H9 (cell line): Measurements from ENCODE around the gene ZNF691. TPM values are rescaled to one million over a fixed set of nuclear protein-coding genes. Genes with fewer than 3 reads are reported as not detected.

ENCODE experiments used
- DNase-seq: peaks from one replicate; pipeline ENCODE4 v3.0.0-alpha.2; 2017
- H2AFZ ChIP-seq: one replicate; pipeline ENCODE4 v1.6.1; 2013; ENCODE audit warnings: mild to moderate bottlenecking, low read length, control low read depth, moderate library complexity
- H2AK5ac ChIP-seq: 2 replicates; pipeline ENCODE4 v1.6.1; 2013; ENCODE audit warnings: low read length, control low read depth, mixed read lengths; ENCODE audit not compliant: insufficient read length
- H2BK120ac ChIP-seq: one replicate; pipeline ENCODE4 v1.6.1; 2013; ENCODE audit warnings: low read depth, mild to moderate bottlenecking, low read length, control low read depth, inconsistent platforms; ENCODE audit not compliant: poor library complexity, severe bottlenecking
- H2BK12ac ChIP-seq: 2 replicates; pipeline ENCODE4 v1.6.1; 2013; ENCODE audit warnings: low read length, control low read depth, mixed read lengths, low read depth; ENCODE audit not compliant: insufficient read length
- H2BK15ac ChIP-seq: 2 replicates; pipeline ENCODE4 v1.6.1; 2013; ENCODE audit warnings: low read depth, low read length, control low read depth
- H2BK20ac ChIP-seq: one replicate; pipeline ENCODE4 v1.6.1; 2013; ENCODE audit warnings: low read depth, mild to moderate bottlenecking, low read length, control low read depth, inconsistent platforms; ENCODE audit not compliant: poor library complexity, severe bottlenecking
- H2BK5ac ChIP-seq: 2 replicates; pipeline ENCODE4 v1.6.1; 2013; ENCODE audit warnings: low read length, control low read depth, mixed read lengths; ENCODE audit not compliant: insufficient read length
- H3K14ac ChIP-seq: 2 replicates; pipeline ENCODE4 v1.6.1; 2013; ENCODE audit warnings: low read length, control low read depth; ENCODE audit not compliant: insufficient read depth
- H3K18ac ChIP-seq: 2 replicates; pipeline ENCODE4 v1.6.1; 2013; ENCODE audit warnings: low read depth, mild to moderate bottlenecking, mixed read lengths, low read length, control low read depth; ENCODE audit not compliant: insufficient read length
- H3K23ac ChIP-seq: 2 replicates; pipeline ENCODE4 v1.6.1; 2013; ENCODE audit warnings: low read length, control low read depth, mixed read lengths, low read depth; ENCODE audit not compliant: insufficient read length
- H3K23me2 ChIP-seq: 2 replicates; pipeline ENCODE4 v1.6.1; 2013; ENCODE audit warnings: low read depth, mild to moderate bottlenecking, mixed read lengths, low read length, control low read depth; ENCODE audit not compliant: insufficient read length, poor library complexity, severe bottlenecking
- H3K27ac ChIP-seq: 2 replicates; pipeline ENCODE4 v1.5.1; 2013; ENCODE audit warnings: low read length, control low read depth, mixed read lengths, low read depth; ENCODE audit not compliant: insufficient read length
- H3K27me3 ChIP-seq: 2 replicates; pipeline ENCODE4 v1.6.1; 2013; ENCODE audit warnings: low read length, control low read depth, inconsistent platforms; ENCODE audit not compliant: insufficient read depth
- H3K4ac ChIP-seq: 2 replicates; pipeline ENCODE4 v1.6.1; 2013; ENCODE audit warnings: low read depth, mild to moderate bottlenecking, control low read depth, inconsistent platforms, low read length, moderate library complexity
- H3K4me1 ChIP-seq: 2 replicates; pipeline ENCODE4 v1.6.1; 2013; ENCODE audit warnings: low read length, control low read depth, inconsistent platforms; ENCODE audit not compliant: insufficient read depth
- H3K4me2 ChIP-seq: 2 replicates; pipeline ENCODE4 v1.6.1; 2013; ENCODE audit warnings: low read length, control low read depth, mixed read lengths; ENCODE audit not compliant: insufficient read length, insufficient read depth
- H3K56ac ChIP-seq: 2 replicates; pipeline ENCODE4 v1.6.1; 2013; ENCODE audit warnings: low read depth, mild to moderate bottlenecking, mixed read lengths, low read length, control low read depth; ENCODE audit not compliant: insufficient read length
- H3K79me1 ChIP-seq: 2 replicates; pipeline ENCODE4 v1.6.1; 2013; ENCODE audit warnings: low read depth, mild to moderate bottlenecking, moderate library complexity, low read length, control low read depth, inconsistent platforms; ENCODE audit not compliant: insufficient read depth, poor library complexity, severe bottlenecking
- H3K79me2 ChIP-seq: 2 replicates; pipeline ENCODE4 v1.6.1; 2013; ENCODE audit warnings: low read length, control low read depth, inconsistent platforms; ENCODE audit not compliant: insufficient read depth
- H3K9ac ChIP-seq: 2 replicates; pipeline ENCODE4 v1.6.1; 2013; ENCODE audit warnings: low read length, control low read depth, mixed read lengths; ENCODE audit not compliant: insufficient read length; ENCODE audit errors: extremely low read depth
- H3K9me3 ChIP-seq: one replicate; pipeline ENCODE4 v1.6.1; 2013; ENCODE audit warnings: low read depth, low read length, inconsistent platforms; ENCODE audit not compliant: control insufficient read depth
- H3T11ph ChIP-seq: one replicate; pipeline ENCODE4 v1.6.1; 2013; ENCODE audit warnings: mild to moderate bottlenecking, low read length, control low read depth, inconsistent platforms
- H4K20me1 ChIP-seq: one replicate; pipeline ENCODE4 v1.6.1; 2013; ENCODE audit not compliant: control insufficient read depth, insufficient read length, insufficient read depth
- H4K5ac ChIP-seq: 2 replicates; pipeline ENCODE4 v1.6.1; 2013; ENCODE audit warnings: low read depth, mild to moderate bottlenecking, mixed read lengths, low read length, control low read depth; ENCODE audit not compliant: insufficient read length
- H4K8ac ChIP-seq: replicated peaks from 2 replicates; pipeline ENCODE4 v1.6.1; 2013; ENCODE audit warnings: low read length, control low read depth, mixed read lengths, low read depth; ENCODE audit not compliant: insufficient read length
- H4K91ac ChIP-seq: 2 replicates; pipeline ENCODE4 v1.6.1; 2013; ENCODE audit warnings: low read depth, mild to moderate bottlenecking, moderate library complexity, mixed read lengths, low read length, control low read depth; ENCODE audit not compliant: insufficient read length
- H3K27ac Mint-ChIP-seq, 3 experiments: 2 replicates in 2 of 3; 3 replicates in 1 of 3; pipeline ENCODE4 v1.8.0; 2020 to 2021; ENCODE audit warnings: mixed read lengths in 3 of 3, mild to moderate bottlenecking in 1 of 3, moderate library complexity in 1 of 3
- H3K27me3 Mint-ChIP-seq: 2 replicates; pipeline ENCODE4 v1.8.0; 2021; ENCODE audit warnings: low read depth, mild to moderate bottlenecking, moderate library complexity, mixed read lengths
- H3K36me3 Mint-ChIP-seq, 3 experiments: 2 replicates in 2 of 3; 3 replicates in 1 of 3; pipeline ENCODE4 v1.8.0; 2020 to 2021; ENCODE audit warnings: low read depth in 3 of 3, mixed read lengths in 3 of 3; ENCODE audit not compliant: insufficient read depth in 1 of 3
- H3K4me1 Mint-ChIP-seq, 2 experiments: 2 replicates each; pipeline ENCODE4 v1.8.0; 2020; ENCODE audit warnings: mixed read lengths in 2 of 2
- H3K4me3 Mint-ChIP-seq, 2 experiments: 2 replicates in 1 of 2; 3 replicates in 1 of 2; pipeline ENCODE4 v1.8.0; 2020 to 2021; ENCODE audit warnings: mild to moderate bottlenecking in 2 of 2, mixed read lengths in 2 of 2, moderate library complexity in 1 of 2
- H3K9me3 Mint-ChIP-seq, 2 experiments: 2 replicates in 1 of 2; 3 replicates in 1 of 2; pipeline ENCODE4 v1.8.0; 2020; ENCODE audit warnings: mild to moderate bottlenecking in 2 of 2, mixed read lengths in 2 of 2, moderate library complexity in 1 of 2
- CTCF ChIP-seq: fragments of 200-600 bp; sonication (generic); conservative IDR thresholded peaks from 3 replicates; pipeline ENCODE4 v1.8.0; 2021; ENCODE audit warnings: antibody characterized with exemption, mild to moderate bottlenecking
- WGBS: extraction: QIAGEN DNeasy Blood & Tissue Kit; methylation state at CpG from one replicate; pipeline ENCODE4 v1.1.7; 2013; ENCODE audit warnings: missing lambda C conversion rate, low lambda C conversion rate, mixed read lengths; ENCODE audit not compliant: insufficient read length; ENCODE audit errors: extremely low coverage; 5-methylcytosine and 5-hydroxymethylcytosine counted together
- total RNA-seq: library from RNA; stranded (reverse); gene quantifications from 2 replicates; pipeline ENCODE4 v1.2.1, GENCODE V29; 2021

The ZNF691 gene
- total RNA-seq, 1 experiment from 2014 or later: 20.1 TPM

GRCh38 chr1:42838482-42839190, 7.8 kb upstream of the ZNF691 start:
- H3K18ac ChIP-seq: no peak overlapping the region
- no peaks in the 10 kb centered on the region for H3K79me2 ChIP-seq
- Mint-ChIP-seq H3K27ac (no peak overlapping the region), H3K36me3 (peaks cover 6 to 20% (median 11%) of the 10 kb centered on the region in 3 experiments; a peak in 6 of 7 replicates), H3K9me3 (no peaks in the 10 kb centered on the region), H3K4me3 (no peak overlapping the region), H3K27me3 (no peaks in the 10 kb centered on the region), H3K4me1 (no peaks in the 10 kb centered on the region)
- no peak overlapping the region for H3T11ph ChIP-seq
- no peak for DNase-seq
- no peaks in the 10 kb centered on the region for H3K27me3 ChIP-seq
- no peaks in the 10 kb centered on the region for H3K4me1 ChIP-seq
- H2AK5ac ChIP-seq: no peak overlapping the region
- no peaks in the 10 kb centered on the region for H4K20me1 ChIP-seq
- H3K4ac ChIP-seq: no peak overlapping the region
- no peak overlapping the region for H2BK12ac ChIP-seq
- H3K14ac ChIP-seq: no peak overlapping the region
- no peak overlapping the region for H2AFZ ChIP-seq
- no peak overlapping the region for H4K5ac ChIP-seq
- no peak overlapping the region for H3K9ac ChIP-seq
- no peak overlapping the region for H2BK120ac ChIP-seq
- no peak overlapping the region for H3K56ac ChIP-seq
- H2BK15ac ChIP-seq: no peak overlapping the region
- no CpG with 5 or more reads among the region's 7 CpGs for WGBS
- H3K9me3 ChIP-seq: no peaks in the 10 kb centered on the region
- H2BK20ac ChIP-seq: no peak overlapping the region
- no peak overlapping the region for H4K8ac ChIP-seq
- TF ChIP-seq CTCF: no peak
- H2BK5ac ChIP-seq: no peak overlapping the region
- H4K91ac ChIP-seq: no peak overlapping the region
- H3K27ac ChIP-seq: no peak overlapping the region
- no peaks in the 10 kb centered on the region for H3K23me2 ChIP-seq
- no peak overlapping the region for H3K4me2 ChIP-seq
- H3K79me1 ChIP-seq: no peaks in the 10 kb centered on the region
- H3K23ac ChIP-seq: no peak overlapping the region
